Thoracic aorta (tissue), 2 donors: ENCODE results near the gene MYL9. TPM values are rescaled to one million over a fixed set of nuclear protein-coding genes. Genes with fewer than 3 reads are reported as not detected.

Experiments
- ATAC-seq: fragments of 150-250 bp; one replicate; pipeline ENCODE4 v1.8.0; 2017; ENCODE audit warnings: low read depth; ENCODE audit not compliant: insufficient number of reproducible peaks, low FRiP score
- DNase-seq: peaks from one replicate; pipeline ENCODE4 v3.0.0-alpha.2; 2020; ENCODE audit warnings: low spot score
- H3K27ac ChIP-seq, 2 donors: fragments of 200-600 bp; sonication (generic); 1 replicate in 1 of 2; 2 replicates in 1 of 2; pipeline ENCODE4 v1.5.1; 2016; ENCODE audit warnings: mild to moderate bottlenecking in 2 of 2, moderate library complexity in 2 of 2
- H3K27me3 ChIP-seq: fragments of 200-600 bp; sonication (generic); replicated peaks from 2 replicates; pipeline ENCODE4 v1.6.0; 2016; ENCODE audit warnings: mild to moderate bottlenecking; ENCODE audit not compliant: insufficient read depth
- H3K36me3 ChIP-seq: fragments of 200-600 bp; sonication (generic); one replicate; pipeline ENCODE4 v1.5.1; 2016
- H3K4me1 ChIP-seq, 2 donors: fragments of 200-600 bp; sonication (generic); 1 replicate in 1 of 2; 2 replicates in 1 of 2; pipeline versions ENCODE4 v1.5.1 to v1.6.0; 2016; ENCODE audit warnings: low read depth in 2 of 2, mild to moderate bottlenecking in 1 of 2; ENCODE audit not compliant: control insufficient read depth in 1 of 2
- H3K4me3 ChIP-seq: fragments of 200-600 bp; sonication (generic); 2 replicates; pipeline ENCODE4 v1.5.1; 2016; ENCODE audit warnings: mild to moderate bottlenecking
- H3K9me3 ChIP-seq: fragments of 200-600 bp; sonication (generic); 2 replicates; pipeline ENCODE4 v1.5.1; 2016
- CTCF ChIP-seq: fragments of 200-600 bp; sonication (generic); IDR thresholded peaks from one replicate; pipeline ENCODE4 v1.5.1; 2019; ENCODE audit warnings: antibody characterized with exemption
- total RNA-seq, 2 donors: library from RNA; depleted of rRNA; stranded (reverse); fragments of >200 nt; gene quantifications; one replicate each; pipeline versions ENCODE4 v1.1.0 to v1.2.3, GENCODE V29; 2016

Gene MYL9
- total RNA-seq, 2 donors from 2014 or later, result 531 to 1,491 TPM

DNA sequence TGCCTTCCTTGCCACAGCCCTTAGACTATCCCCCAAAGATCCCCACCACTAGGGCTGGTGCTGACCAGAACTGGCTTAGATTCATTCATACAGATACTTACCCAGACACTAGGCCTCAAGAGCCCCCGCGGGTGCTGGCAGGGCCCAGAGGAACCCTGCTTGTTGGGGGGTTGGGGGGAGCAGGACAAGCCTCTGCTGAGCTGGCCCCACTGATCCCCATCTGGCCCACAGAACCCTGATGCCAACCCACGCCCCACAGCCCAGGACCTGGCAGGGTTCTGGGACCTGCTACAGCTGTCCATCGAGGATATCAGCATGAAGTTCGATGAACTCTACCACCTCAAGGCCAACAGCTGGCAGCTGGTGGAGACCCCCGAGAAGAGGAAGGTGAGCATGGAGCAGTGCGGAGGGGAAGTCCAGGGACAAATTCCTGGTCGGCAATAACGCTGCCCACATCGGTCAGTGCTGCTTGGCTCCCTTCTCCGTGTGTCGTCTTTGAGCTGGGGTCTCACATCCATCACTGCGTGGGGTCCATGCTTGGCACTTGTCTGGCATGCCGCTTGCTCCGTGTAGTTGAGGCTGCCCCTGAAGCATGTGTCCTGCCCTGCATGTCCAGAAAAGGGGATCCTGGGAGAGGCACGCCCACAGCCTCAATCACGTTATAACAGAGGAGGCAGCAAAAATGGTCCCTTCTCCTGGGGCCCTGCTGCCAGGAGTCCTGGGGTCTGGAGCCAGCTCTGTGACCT, 15.5 kb upstream of the MYL9 start:
- no peaks in the 10 kb centered on the region for H3K27me3 ChIP-seq
- peak overlapping the region; percentile 58 to 70 for H3K27ac ChIP-seq
- H3K9me3 ChIP-seq, result no peaks in the 10 kb centered on the region
- DNase-seq, result no peak
- peaks cover 8 to 63% of the 10 kb centered on the region in 2 donors for H3K4me1 ChIP-seq
- no peak for TF ChIP-seq CTCF
- no peak overlapping the region for H3K4me3 ChIP-seq
- H3K36me3 ChIP-seq, result peaks cover 38% of the 10 kb centered on the region
- no peak for ATAC-seq

DNA sequence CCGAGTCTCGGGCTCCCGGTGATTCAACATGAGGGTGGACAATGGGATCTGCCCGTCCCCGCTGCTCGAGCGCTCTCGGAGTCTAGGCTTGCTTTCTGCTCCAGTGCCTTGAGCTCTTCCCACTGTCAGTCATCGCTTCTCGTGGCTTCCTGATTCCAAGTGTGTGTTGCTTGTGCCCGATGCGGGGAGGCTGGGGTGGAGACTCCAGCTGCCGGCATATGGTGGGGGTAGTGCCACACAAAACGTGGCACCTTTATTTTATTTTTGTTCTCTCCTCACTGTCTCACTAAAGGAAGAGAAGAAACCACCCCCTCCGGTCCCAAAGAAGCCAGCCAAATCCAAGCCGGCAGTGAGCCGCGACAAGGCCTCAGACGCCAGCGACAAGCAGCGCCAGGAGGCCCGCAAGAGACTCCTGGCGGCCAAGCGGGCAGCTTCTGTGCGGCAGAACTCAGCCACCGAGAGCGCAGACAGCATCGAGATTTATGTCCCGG, 14.8 kb upstream of the MYL9 start:
- peak; percentile 34 for TF ChIP-seq CTCF
- no peaks in the 10 kb centered on the region for H3K9me3 ChIP-seq
- H3K4me3 ChIP-seq, result no peak overlapping the region
- peak overlapping the region; percentile 58 to 70 for H3K27ac ChIP-seq
- H3K36me3 ChIP-seq, result peaks cover 43% of the 10 kb centered on the region
- H3K27me3 ChIP-seq, result no peaks in the 10 kb centered on the region
- DNase-seq, result no peak
- no peak for ATAC-seq
- peaks cover 8 to 57% of the 10 kb centered on the region in 2 donors for H3K4me1 ChIP-seq

DNA sequence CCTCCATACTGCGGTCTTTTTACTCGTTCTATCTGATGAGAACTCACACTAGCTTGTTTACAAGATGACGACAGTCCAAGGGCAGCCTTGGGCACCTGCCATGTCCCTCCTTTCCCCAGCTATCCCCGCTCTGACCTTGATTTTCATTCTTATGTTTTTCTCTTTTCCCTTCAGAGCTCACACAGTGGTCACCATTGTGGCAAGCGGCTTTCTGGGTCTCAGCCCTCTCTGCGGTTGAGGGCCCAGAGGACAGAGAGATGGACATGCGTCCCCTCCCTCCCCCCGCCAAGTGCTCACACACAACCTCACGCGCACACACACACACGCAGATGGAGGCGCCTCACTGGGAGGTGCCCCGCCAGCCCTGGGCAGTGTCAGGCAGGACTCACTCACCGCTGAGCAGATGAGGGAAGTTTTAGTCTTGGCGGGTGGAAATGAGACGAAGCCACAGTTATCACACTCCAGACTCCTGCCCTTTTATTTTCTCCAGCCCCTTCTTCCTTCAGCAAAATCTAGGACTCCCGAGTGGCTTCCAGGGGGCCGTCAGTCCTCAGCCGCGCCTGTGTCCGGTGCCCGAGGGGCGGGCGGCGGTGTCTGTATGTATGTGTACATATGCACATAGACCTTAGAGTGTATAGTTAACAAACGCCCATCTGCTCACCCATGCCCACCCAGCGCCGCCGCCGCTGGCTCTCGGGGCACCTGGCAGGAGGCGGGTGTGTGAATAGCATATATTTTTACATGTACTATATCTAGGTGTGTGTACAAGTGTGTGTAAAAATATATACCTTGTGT, 13.8 kb upstream of the MYL9 start:
- peak overlapping the region; percentile 58 to 70 for H3K27ac ChIP-seq
- no peak overlapping the region for H3K4me3 ChIP-seq
- H3K4me1 ChIP-seq, result peaks cover 8 to 48% of the 10 kb centered on the region in 2 donors
- ATAC-seq (no peak), DNase-seq (no peak)
- H3K27me3 ChIP-seq, result no peaks in the 10 kb centered on the region
- TF ChIP-seq CTCF, result no peak
- H3K36me3 ChIP-seq, result peaks cover 44% of the 10 kb centered on the region
- no peaks in the 10 kb centered on the region for H3K9me3 ChIP-seq

DNA sequence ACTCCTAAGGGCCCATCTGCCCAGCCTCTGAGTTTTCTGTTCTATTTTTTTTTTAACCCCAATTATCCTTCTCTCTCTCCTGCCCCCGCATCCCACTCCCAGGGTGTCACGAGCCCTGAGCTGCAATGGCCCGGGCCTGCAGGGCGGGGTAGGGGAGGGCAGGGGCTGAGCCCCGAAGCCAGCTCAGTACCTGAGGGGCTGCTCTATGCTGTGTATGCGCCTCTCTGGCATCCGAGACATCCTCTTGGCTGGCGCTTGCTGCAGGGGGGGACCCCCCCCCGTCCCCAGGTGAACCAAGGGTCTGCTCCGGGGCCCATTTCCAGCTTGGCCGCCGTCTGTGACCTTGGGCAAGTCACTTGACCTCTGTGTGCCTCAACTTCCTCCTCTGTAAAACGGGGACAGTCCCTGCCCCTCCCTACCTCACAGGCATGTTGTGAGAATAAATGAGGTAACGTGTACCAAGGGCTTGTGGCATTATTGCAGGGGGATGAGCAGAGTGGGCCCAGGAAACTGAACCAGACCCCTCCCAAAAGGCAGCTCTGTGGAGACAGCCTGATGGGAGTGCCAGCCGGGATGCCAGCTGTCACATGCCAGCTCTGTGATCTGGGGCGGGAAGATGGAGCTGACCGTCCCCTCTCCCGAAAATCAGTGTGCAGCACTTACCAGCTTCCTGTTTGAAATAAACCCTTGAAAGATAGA, 13.0 kb upstream of the MYL9 start:
- no peak for ATAC-seq
- no peak for TF ChIP-seq CTCF
- Histone ChIP-seq H3K36me3 (peaks cover 44% of the 10 kb centered on the region), H3K4me1 (peaks cover 3 to 41% of the 10 kb centered on the region in 2 donors), H3K27ac (peak overlapping the region; percentile 58 to 70), H3K4me3 (no peak overlapping the region), H3K9me3 (no peaks in the 10 kb centered on the region), H3K27me3 (no peaks in the 10 kb centered on the region)
- DNase-seq, result no peak
